Neural progenitor cell (in vitro differentiated cells): ENCODE measurements around the gene NAT9.

Experiments used
- CTCF ChIP-seq: fragments of 200-600 bp; sonication (generic); IDR thresholded peaks from 2 replicates; pipeline ENCODE4 v1.5.1; 2017; ENCODE audit warnings: antibody characterized with exemption, mild to moderate bottlenecking
- EZH2 ChIP-seq: fragments of 200-600 bp; sonication (generic); IDR thresholded peaks from 2 replicates; pipeline ENCODE4 v1.6.1; 2017; ENCODE audit warnings: antibody characterized with exemption, mild to moderate bottlenecking, moderate library complexity

GRCh38 chr17:74743755-74744154, 32.4 kb downstream of the NAT9 start:
- TF ChIP-seq CTCF (no peak), EZH2 (no peak)
